GM19395 (cell line): ENCODE measurements around the gene MBD5.
"Not testable (repeated sequence)": the region's sequence is repeated elsewhere in the genome, so short reads cannot be mapped to it uniquely, and the experiment has no call there.

Experiments used
- ATAC-seq: cut with Tn5 transposase; IDR thresholded peaks from one replicate; pipeline ENCODE4 v1.9.1; 2021; ENCODE audit warnings: mild to moderate bottlenecking, moderate library complexity; ENCODE audit not compliant: unreplicated experiment

MBD5 gene

GRCh38 chr2:148021059-148021861, at the start of gene MBD5:
MBD5 (plus strand) TSS chr2:148021091.
- peak; percentile 56 for ATAC-seq

GRCh38 chr2:147976102-147976501, 44.8 kb upstream of the MBD5 start:
- no peak for ATAC-seq

- ATAC-seq, result no peak
These were observed 43.2 kb upstream of the MBD5 start for GRCh38 chr2:147977679-147978078.

- ATAC-seq, result no peak
These were observed 39.9 kb upstream of the MBD5 start for GRCh38 chr2:147980940-147981528.

GRCh38 chr2:147989102-147989501, 31.8 kb upstream of the MBD5 start:
- ATAC-seq, result no peak

GRCh38 chr2:147989809-147990403, 31.0 kb upstream of the MBD5 start:
- peak; percentile 89 for ATAC-seq

- not testable (repeated sequence) for ATAC-seq
These were observed 25.9 kb upstream of the MBD5 start for GRCh38 chr2:147994965-147995364.

- ATAC-seq, result no peak
These were observed 24.1 kb upstream of the MBD5 start for GRCh38 chr2:147996828-147997227.

- no peak for ATAC-seq
These were observed 22.7 kb upstream of the MBD5 start for GRCh38 chr2:147998203-147998602.

- ATAC-seq, result no peak
These were observed 21.8 kb upstream of the MBD5 start for GRCh38 chr2:147999126-147999525.

GRCh38 chr2:148000095-148000494, 20.8 kb upstream of the MBD5 start:
- ATAC-seq, result no peak

- ATAC-seq, result not testable (repeated sequence)
These were observed 18.5 kb upstream of the MBD5 start for GRCh38 chr2:148002420-148002819.

GRCh38 chr2:148006249-148007007, 14.5 kb upstream of the MBD5 start:
- no peak for ATAC-seq

GRCh38 chr2:148007219-148007900, 13.5 kb upstream of the MBD5 start:
- no peak for ATAC-seq

- ATAC-seq, result not testable (repeated sequence)
These were observed 12.5 kb upstream of the MBD5 start for GRCh38 chr2:148008411-148008810.

GRCh38 chr2:148013876-148014275, 7.0 kb upstream of the MBD5 start:
- no peak for ATAC-seq

- ATAC-seq, result no peak
These were observed 6.3 kb upstream of the MBD5 start for GRCh38 chr2:148014616-148015015.

GRCh38 chr2:148020111-148021058, 506 bp upstream of the MBD5 start, which contains the start of gene ORC4:
ORC4 (minus strand) TSS chr2:148020737; CDS start chr2:147975958, 44,779 bp downstream.
- ATAC-seq, result peak; percentile 74

GRCh38 chr2:148021886-148022285, 995 bp downstream of the MBD5 start:
- ATAC-seq, result no peak

- ATAC-seq, result no peak
These were observed 1.5 kb downstream of the MBD5 start for GRCh38 chr2:148022351-148022750.
